Measurements from ENCODE around the gene MPO. TPM values are rescaled to one million over a fixed set of nuclear protein-coding genes. Genes with fewer than 3 reads are reported as not detected.

Gene MPO
- total and polyA plus RNA-seq, 2 of the 8 experiments (the other 6 are each of a cell fraction or from before 2014, with no cell fraction given): 0.06 to 0.74 TPM

DNA sequence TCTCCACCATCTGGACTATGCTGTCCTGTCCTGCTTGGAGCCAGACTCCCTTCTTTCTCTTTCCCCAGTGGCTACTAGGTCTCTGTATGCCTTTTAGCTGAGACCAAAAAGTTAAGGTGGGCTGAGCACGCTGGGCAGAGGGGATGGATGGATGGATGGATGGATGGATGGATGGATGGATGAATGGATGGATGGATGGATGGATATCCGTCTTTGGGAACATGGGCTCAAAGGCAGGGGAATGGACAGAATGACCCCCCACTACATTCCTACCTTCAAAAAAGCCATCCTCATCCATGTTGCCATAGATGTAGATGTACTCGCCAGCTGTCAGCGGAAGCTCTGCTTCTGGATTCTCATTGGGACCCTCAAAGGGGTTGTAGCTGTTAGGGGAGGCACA is 35.0 kb upstream of the MPO start:
- CTCF ChIA-PET (ENCODE audit: partially characterized antibody): interaction anchor here (0.6 to 21.9 kb wide), 14 partner anchors 10 to 141 kb away, joined by 3 to 384 read pairs (median 7); partner anchors contain the start of genes RNF43 and TSPOAP1
- Histone ChIP-seq H3K27ac (ENCODE audit: low read depth, low read length) (no peak overlapping the region), H4K20me1 (replicated peaks in 1 of 2; ENCODE audit: control insufficient read depth in 1 of 2, insufficient read depth in 2 of 2, low read length in 2 of 2) (no peaks in the 10 kb centered on the region), H3K4me3 (ENCODE audit: extremely low read depth in 1 of 4, insufficient read depth in 2 of 4, low read depth in 3 of 4, low read length in 4 of 4) (no peak overlapping the region), H3K27me3 (replicated peaks in 1 of 4; ENCODE audit: control insufficient read depth in 3 of 4, extremely low read depth in 1 of 4, insufficient read depth in 3 of 4, low read length in 3 of 4) (no peaks in the 10 kb centered on the region; a peak in 2 of 7 replicates), H2BK20ac (ENCODE audit: low read length) (no peak overlapping the region), H2BK12ac (ENCODE audit: low read depth, low read length) (no peak overlapping the region), H2AK5ac (ENCODE audit: low read depth, low read length) (no peak overlapping the region), H3K4ac (replicated peaks; ENCODE audit: insufficient read length, low read depth, low read length) (no peak overlapping the region), H3K18ac (ENCODE audit: extremely low read depth, low read length) (no peak overlapping the region), H2AFZ (ENCODE audit: low read length) (no peak overlapping the region), H3K4me2 (ENCODE audit: insufficient read depth in 1 of 2, low read depth in 2 of 2, low read length in 2 of 2) (no peak overlapping the region), H2BK120ac (replicated peaks; ENCODE audit: low read depth, low read length) (no peak overlapping the region), H4K5ac (ENCODE audit: insufficient read length, low read depth, low read length) (no peak overlapping the region), H4K91ac (replicated peaks; ENCODE audit: insufficient read length, low read length) (no peak overlapping the region), H3K79me1 (ENCODE audit: low read depth, low read length) (no peaks in the 10 kb centered on the region), H3K23ac (ENCODE audit: insufficient read length) (no peak overlapping the region), H3K4me1 (replicated peaks in 1 of 4; ENCODE audit: control insufficient read depth in 3 of 4, insufficient read depth in 4 of 4, low read length in 3 of 4) (no peaks in the 10 kb centered on the region), H3K9me3 (ENCODE audit: insufficient read depth in 2 of 2, low read depth in 1 of 2, low read length in 1 of 2) (no peaks in the 10 kb centered on the region), H2BK15ac (ENCODE audit: low read length) (no peak overlapping the region), H4K8ac (ENCODE audit: extremely low read depth, insufficient read depth, low read length) (no peak overlapping the region), H3K79me2 (ENCODE audit: control insufficient read depth in 1 of 2, insufficient read depth in 2 of 2, low read length in 2 of 2) (no peaks in the 10 kb centered on the region), H3K9ac (replicated peaks in 1 of 4; ENCODE audit: extremely low read depth in 1 of 4, low read depth in 3 of 4, low read length in 3 of 4) (no peak overlapping the region), H3K36me3 (ENCODE audit: control insufficient read depth in 2 of 4, insufficient read depth in 4 of 4, low read length in 3 of 4) (no peaks in the 10 kb centered on the region), H3K14ac (ENCODE audit: insufficient read length) (no peak overlapping the region), H3K23me2 (ENCODE audit: low read depth, low read length) (no peaks in the 10 kb centered on the region; the same call in 1 of the 2 replicates), H3K56ac (replicated peaks; ENCODE audit: insufficient read length, low read depth, low read length) (no peak overlapping the region), H2BK5ac (ENCODE audit: low read depth, low read length) (no peak overlapping the region)
- FAIRE-seq (no peak), DNase-seq (ENCODE audit: low read depth in 1 of 2, low spot score in 2 of 2) (no peak)
- TF ChIP-seq CEBPB (IDR thresholded peaks at IDR 0.05; ENCODE audit: low read depth, low read length): no peak
- no peak for TF ChIP-seq NRF1 (IDR thresholded peaks at IDR 0.05; ENCODE audit: low read depth, low read length)
- TF ChIP-seq, protein P1, sequence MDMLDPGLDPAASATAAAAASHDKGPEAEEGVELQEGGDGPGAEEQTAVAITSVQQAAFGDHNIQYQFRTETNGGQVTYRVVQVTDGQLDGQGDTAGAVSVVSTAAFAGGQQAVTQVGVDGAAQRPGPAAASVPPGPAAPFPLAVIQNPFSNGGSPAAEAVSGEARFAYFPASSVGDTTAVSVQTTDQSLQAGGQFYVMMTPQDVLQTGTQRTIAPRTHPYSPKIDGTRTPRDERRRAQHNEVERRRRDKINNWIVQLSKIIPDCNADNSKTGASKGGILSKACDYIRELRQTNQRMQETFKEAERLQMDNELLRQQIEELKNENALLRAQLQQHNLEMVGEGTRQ (IDR thresholded peaks at IDR 0.05; ENCODE audit: low read length): no peak
- no peak for TF ChIP-seq SAP30 (IDR thresholded peaks at IDR 0.05; ENCODE audit: insufficient read depth, insufficient replicate concordance, low read length)
- no peak for TF ChIP-seq CHD2 (IDR thresholded peaks at IDR 0.05; ENCODE audit: low read length)
- TF ChIP-seq CREB1 (IDR thresholded peaks at IDR 0.05): no peak
- no peak for TF ChIP-seq GABPA (IDR thresholded peaks at IDR 0.05; ENCODE audit: borderline replicate concordance, insufficient read depth, low read length)
- no peak for TF ChIP-seq TAF1 (IDR thresholded peaks at IDR 0.05; ENCODE audit: low read depth, low read length)
- no peak for TF ChIP-seq RBBP5 (IDR thresholded peaks at IDR 0.05; ENCODE audit: borderline replicate concordance, low read depth, low read length)
- WGBS, 2 experiments (ENCODE audit: extremely low coverage in 1 of 2, insufficient coverage in 1 of 2, insufficient read length in 1 of 2, insufficient replicate concordance in 2 of 2, low coverage in 1 of 2, low lambda C conversion rate in 2 of 2, missing lambda C conversion rate in 1 of 2): 81% methylated on average over 4 of the region's 4 CpGs; no CpG with 5 or more reads in 1 of the 2 experiments
- POLR2A ChIA-PET (ENCODE audit: partially characterized antibody): interaction anchor here (0.8 to 2.9 kb wide), 5 partner anchors 8 to 37 kb away, joined by 3 to 11 read pairs (median 6); partner anchors contain the start of gene SUPT4H1
